NK-92 treated with Interleukin-12 subunit alpha and Interleukin-12 subunit beta, amount 100 ng/mL, for 24 hours (cell line): ENCODE measurements around the gene TBC1D14.
"Not testable (repeated sequence)": the region's sequence is repeated elsewhere in the genome, so short reads cannot be mapped to it uniquely, and the experiment has no call there.

Experiments
- DNase-seq: peaks from one replicate; lab custom pipeline; 2025; lab: John Stamatoyannopoulos, UW

Gene TBC1D14

DNA sequence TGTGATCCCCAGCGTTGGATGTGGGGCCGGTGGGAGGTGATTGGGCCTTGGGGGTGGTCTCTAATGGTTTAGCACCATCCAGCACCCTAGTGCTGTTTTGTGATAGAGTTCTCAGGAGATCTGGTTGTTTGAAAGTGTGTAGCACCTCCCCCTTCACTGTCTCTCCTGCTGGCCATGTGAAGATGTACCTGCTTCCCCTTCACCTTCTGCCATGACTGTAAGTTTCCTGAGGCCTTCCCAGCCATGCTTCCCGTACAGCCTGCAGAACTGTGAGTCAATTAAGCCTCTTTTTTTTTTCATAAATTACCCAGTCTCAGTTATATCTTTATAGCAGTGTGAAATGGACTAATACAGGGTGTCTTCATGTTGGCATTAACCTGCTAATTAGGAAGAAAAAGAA lies 19.3 kb upstream of the TBC1D14 start:
- DNase-seq: no peak

DNA sequence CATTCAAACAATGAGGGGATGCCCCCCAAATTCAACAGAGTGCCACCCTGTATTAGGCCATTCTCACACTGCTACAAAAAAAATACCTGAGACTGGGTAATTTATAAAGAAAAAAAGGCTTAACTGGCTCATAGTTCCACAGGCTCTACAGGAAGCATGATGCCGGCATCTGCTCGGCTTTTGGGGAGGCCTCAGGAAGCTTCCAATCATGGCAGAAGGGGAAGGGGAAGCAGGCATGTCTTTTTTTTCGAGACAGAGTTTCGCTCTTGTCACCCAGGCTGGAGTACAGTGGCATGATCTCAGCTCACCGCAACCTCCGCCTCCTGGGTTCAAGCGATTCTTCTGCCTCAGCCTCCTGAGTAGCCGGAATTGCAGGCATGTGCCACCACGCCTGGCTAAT lies 18.7 kb upstream of the TBC1D14 start:
- not testable (repeated sequence) for DNase-seq

DNA sequence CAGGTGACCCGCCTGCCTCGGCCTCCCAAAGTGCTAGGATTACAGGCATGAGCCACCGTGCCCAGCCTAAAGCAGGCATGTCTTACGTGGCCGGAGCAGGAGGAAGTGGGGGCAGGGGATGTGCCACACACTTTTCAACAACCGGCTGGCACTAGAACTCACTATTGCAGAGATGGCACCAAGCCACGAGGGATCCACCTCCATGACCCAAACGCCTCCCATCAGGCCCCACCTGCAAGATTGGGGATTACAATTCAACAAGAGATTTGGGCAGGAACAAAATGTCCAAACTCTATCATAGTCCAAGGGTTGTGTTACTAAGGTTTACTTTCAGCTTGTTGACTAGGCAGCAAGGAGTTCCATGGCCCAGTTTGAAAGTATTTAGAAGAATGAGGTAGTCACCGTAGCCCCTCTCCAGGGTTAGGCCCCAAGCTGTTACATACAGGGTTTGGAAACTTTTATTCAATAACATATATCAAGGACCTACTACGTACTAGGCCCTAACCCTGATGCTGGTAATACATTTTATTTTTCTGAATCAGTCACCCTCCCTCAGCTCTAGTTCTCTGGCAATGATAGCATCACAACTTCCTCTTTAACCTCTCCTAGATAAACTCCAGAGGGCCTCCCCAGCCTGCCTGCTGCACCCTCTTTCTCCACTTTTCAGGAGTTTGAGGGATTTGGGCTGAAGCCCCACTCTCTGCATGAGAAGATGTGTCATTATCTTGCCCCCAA lies 18.0 kb upstream of the TBC1D14 start:
- DNase-seq: no peak

GRCh38 chr4:6892190-6892908 lies 17.3 kb upstream of the TBC1D14 start:
- DNase-seq: no peak

DNA sequence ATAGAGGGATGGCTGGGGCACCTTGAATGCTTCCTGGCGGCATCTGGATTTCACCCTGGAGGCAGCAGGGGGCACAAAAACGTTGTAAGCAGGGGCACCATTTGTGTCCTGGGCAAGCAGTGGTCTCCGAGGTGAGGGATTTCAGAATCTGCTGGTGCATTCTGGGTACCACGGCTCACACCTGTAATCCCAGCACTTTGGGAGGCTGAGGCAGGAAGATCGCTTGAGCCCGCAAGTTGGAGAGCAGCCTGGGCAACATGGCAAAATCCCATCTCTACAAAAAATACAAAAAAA lies 16.8 kb upstream of the TBC1D14 start:
- DNase-seq: no peak

GRCh38 chr4:6893449-6894085 lies 16.1 kb upstream of the TBC1D14 start:
- no peak for DNase-seq

- DNase-seq: no peak
Measured at GRCh38 chr4:6894086-6894478, 15.5 kb upstream of the TBC1D14 start.

GRCh38 chr4:6894528-6895498 lies 14.8 kb upstream of the TBC1D14 start:
- DNase-seq: no peak

GRCh38 chr4:6896035-6896434 lies 13.6 kb upstream of the TBC1D14 start:
- DNase-seq: no peak

DNA sequence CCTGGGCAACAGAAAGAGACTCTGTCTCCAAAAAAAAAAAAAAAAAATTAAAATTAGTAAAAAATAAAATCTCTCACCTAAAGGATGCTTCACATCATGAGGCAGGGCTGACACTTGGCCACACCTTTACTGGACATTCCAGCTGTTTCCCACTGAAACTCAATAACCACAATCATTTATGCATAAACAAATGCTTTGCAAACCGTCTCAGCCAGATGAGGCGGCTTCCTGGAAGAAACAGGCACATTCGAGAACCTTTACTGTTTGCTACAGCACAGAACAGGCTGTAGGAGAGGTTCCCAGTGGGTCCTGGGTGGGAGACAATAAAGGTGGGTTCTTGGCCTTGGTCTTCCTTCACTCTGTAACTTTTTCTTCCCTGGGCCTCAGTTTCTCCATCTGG lies 10.9 kb upstream of the TBC1D14 start:
- no peak for DNase-seq

DNA sequence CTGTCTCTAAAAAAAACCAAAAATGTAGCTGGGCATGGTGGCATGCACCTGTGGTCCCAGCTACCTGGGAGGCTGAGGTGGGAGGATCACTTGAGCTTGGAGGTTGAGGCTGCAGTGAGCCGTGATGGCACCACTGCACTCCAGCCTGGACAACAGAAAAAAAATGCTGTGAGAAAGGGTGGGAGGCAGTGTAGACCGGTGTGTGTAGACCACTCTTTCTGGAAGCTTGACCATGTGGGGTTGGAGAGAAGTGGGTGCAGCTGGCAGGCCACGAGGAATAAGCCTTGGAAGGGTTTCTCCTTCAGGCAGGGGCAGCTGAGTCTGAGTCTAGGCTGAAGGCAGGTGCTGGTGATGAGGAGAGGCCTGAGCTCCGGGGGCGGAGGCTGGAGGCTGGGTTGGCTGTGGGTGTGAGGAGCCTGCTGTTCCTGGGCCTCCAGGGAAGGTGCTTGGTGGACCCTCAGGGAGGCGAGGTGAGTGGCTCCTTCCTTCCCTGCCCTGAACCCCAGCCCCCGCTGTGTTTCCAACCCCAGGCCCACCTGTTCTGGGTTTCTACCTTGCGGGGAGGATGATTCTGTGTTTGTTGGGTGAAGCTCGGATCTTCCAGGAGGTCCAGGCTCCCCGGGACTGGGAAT lies 9.3 kb upstream of the TBC1D14 start:
- no peak for DNase-seq

DNA sequence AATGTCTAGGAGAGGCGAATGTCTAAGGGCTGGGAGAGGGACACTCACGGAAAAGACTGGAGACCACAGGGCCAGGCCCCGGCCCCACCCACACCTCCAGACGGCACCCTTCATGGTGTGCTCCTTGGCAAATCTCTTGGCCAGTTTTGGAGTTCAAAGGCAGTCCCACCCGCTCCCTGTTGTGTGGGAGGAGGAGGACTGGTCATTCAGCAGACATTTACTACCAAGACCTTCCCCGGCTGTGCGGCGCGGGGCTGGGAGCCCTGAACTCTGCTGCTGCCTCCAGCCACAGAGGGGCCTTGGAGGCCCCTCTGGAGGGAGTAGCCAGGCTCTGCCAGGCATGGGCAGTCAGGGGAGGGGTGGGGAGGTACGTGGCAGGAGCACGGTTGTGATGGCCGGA lies 8.7 kb upstream of the TBC1D14 start:
- no peak for DNase-seq

GRCh38 chr4:6901669-6902317 lies 7.8 kb upstream of the TBC1D14 start:
- no peak for DNase-seq

DNA sequence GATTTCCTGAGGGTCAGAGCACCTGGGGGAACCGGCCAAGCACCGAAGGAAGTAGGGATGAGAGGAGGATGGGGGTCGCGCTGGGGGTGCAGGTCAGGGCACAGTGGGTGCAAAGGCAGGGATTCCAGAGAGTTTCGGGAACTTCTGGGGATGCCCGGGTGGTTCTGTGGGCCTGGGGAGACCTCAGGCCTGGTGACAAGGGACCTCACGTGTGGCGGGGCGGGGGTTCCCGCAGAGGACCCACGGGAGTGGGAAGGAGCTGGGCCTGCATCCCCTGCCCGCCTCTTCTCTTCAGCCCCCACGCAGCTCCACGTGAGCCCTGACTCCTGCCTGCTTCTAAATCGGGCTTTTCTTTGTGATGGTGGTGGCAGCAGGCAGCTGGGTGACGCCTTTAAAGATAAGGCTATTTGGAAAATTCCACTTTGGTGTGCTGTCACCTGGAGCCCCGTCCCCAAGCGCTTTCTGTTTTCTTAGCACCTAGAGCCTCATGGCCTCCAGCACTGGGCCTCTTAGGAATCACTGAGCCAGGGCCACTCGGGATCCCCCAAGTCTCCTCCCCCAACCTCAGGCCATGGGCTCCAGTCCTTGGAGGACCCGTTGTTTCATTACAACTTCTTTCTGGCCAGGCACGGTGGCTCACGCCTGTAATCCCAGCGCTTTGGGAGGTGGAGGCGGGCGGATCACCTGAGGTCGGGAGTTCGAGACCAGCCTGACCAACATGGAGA lies 7.1 kb upstream of the TBC1D14 start:
- no peak for DNase-seq

DNA sequence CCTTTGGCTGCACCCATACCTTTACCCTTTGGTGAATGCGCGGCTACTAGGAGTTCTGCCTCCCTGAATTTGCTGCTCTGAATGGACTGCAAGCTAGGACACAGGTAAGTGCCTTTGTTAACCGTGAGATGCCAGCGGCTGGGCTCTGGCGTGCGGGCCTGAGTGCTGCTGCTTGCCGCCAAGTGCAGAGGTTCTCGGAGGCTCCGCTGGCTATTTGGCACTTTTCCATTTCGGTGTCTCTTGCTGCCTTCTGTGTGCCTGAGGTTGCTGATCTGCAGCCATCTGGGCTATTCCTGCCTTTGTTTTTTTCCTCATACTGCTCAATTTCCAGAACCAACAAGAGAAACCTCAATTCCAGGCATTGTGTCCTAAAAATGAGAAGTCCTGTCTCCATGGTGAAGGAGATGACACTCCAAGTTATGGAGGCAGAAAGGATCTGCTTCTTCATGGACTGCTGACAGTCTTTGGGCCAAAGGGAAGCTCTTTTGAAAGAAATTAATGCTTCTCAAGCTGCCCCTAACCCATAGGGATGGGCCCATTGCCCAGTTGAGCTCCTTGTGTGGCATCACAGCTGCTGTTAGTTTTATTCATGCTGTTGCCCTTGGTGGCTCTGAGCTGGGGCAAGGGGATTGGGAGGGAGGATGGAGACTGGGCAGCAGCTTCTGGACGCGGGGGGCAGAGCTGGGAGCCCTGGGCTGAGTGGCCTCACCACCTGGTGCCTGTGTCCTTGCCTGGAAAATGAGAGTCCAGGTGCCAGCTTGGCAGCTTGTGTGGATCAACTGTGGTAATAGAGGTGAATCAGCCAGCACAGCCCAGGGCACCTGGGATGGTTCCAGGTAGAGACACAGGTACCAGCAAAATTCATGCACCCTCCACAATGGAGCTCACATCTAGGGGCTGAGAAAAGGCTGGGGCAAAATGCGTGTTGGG lies 3.8 kb upstream of the TBC1D14 start:
- no peak for DNase-seq

DNA sequence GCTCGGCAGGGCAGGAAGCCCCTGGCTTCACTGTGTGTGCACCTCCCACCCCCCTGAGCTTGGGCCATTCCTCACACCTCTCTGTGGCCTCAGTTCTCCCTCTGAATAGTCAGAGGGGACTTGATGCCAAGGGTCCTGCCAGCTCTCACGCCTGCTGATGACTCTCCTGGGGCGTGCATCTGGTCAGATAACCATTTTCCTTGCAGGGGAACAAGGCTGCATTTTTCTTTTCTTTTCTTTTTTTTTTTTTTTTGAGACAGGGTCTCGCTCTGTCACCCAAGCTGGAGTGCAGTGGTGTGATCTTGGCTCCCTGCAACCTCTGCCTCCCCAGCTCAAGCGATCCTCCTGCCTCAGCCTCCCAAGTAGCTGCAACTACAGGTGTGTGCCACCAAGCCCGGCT lies 3.1 kb upstream of the TBC1D14 start:
- not testable (repeated sequence) for DNase-seq

GRCh38 chr4:6907658-6908191 lies 1.9 kb upstream of the TBC1D14 start:
- DNase-seq: no peak

DNA sequence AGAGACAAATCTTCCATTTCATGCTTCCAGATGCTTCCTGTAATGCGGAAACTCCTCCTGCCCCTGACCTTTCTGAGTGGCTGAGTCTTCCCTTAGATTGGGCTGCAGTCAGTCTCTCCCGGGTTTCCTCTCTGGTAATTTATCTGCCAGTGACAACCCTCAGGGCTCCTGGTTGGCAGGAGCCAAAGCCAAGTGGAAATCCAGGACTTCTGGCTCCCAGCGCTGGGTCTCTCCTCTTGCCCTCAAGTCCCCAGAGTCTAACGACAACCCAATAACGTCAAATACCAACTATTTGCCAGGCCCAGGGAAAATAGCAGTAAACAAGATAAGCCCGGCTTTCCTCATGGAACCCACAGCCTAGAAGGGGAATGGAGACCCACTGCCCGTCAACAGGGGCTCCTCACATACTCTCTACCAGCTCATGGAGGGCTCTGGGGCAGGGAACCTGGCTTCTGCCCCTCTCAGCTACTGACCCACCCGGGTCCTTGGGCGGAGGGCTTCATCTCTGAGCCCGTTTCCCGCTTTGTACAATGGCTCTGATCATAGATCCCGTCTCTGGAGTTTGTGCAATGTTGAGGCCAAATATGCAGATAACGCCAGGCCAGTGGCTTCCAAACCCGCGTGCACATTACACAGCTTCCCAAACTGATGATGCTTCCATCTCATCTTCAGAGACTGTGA lies 1.1 kb upstream of the TBC1D14 start:
- DNase-seq: no peak

DNA sequence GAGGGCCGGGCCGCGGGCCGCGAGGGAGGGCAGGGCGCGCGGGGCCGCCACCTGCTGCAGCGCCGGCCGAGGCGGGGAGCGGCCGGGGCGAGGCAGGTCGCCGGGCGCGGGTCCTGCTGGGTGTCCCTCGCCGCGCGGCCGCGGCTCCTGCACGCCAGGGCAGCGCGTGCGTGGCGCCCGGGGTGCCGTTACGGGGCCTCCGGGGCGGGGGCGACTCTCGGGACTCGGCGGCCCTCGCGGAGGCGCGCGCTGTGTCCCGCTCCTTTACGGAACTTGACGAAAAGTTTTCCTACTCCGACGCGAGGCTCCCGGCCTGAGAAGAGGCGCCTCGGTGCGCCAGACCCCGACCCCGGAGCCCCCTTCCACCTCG lies 329 bp downstream of the TBC1D14 start:
- DNase-seq: no peak
